B cell (primary cell): ENCODE data around the gene SPTBN1.

Experiments used
- EZH2 ChIP-seq: IDR thresholded peaks from 2 replicates; pipeline ENCODE4 v1.6.1; 2012; ENCODE audit warnings: borderline replicate concordance, low read depth, mild to moderate bottlenecking, moderate library complexity, low read length; ENCODE audit not compliant: insufficient read depth, poor library complexity, severe bottlenecking
- TF ChIP-seq, protein P1 (sequence below): fragments of 200-600 bp; IDR thresholded peaks from one replicate; pipeline ENCODE4 v1.8.0; 2022; ENCODE audit warnings: antibody characterized with exemption, mild to moderate bottlenecking

DNA sequence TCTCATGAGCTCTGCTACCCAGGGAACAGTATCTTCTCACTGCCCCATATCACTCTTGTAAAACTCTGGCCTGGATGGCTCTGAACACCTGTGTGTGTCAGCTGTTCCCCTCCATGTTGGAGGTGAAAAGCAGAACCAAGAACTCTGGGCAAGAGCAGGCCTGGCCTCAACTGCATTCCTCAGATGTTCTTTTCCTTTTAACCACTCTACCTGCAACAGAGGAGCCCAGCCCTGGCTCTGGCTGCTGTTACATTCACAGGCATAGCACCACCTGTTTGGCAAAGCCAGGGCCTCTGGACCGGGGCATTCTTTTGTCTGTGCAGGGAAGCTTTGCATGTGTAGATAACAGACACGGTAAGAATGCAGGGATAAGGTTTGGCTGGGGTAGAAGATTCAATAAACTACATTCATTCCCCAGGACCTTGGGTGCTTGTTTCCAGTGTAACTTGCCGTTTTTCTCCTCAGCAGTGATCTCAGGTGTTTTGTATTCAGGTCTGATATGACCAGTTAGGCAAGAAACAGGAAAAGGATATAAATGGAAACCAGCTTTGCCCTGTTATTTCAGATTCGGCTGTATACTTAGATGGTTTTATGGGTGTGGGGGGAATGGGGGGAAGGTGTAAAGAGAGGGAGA, 95.1 kb downstream of the SPTBN1 start:
- TF ChIP-seq, protein P1, sequence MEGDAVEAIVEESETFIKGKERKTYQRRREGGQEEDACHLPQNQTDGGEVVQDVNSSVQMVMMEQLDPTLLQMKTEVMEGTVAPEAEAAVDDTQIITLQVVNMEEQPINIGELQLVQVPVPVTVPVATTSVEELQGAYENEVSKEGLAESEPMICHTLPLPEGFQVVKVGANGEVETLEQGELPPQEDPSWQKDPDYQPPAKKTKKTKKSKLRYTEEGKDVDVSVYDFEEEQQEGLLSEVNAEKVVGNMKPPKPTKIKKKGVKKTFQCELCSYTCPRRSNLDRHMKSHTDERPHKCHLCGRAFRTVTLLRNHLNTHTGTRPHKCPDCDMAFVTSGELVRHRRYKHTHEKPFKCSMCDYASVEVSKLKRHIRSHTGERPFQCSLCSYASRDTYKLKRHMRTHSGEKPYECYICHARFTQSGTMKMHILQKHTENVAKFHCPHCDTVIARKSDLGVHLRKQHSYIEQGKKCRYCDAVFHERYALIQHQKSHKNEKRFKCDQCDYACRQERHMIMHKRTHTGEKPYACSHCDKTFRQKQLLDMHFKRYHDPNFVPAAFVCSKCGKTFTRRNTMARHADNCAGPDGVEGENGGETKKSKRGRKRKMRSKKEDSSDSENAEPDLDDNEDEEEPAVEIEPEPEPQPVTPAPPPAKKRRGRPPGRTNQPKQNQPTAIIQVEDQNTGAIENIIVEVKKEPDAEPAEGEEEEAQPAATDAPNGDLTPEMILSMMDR, result no peak
- no peak for TF ChIP-seq EZH2
